IPS DF 19.7 (cell line): ENCODE measurements around the gene PRKCZ.

ENCODE experiments used
- DNase-seq: peaks from one replicate; pipeline ENCODE4 v3.0.0-alpha.2; 2013; ENCODE audit warnings: low read depth, low spot score

Gene PRKCZ

DNA sequence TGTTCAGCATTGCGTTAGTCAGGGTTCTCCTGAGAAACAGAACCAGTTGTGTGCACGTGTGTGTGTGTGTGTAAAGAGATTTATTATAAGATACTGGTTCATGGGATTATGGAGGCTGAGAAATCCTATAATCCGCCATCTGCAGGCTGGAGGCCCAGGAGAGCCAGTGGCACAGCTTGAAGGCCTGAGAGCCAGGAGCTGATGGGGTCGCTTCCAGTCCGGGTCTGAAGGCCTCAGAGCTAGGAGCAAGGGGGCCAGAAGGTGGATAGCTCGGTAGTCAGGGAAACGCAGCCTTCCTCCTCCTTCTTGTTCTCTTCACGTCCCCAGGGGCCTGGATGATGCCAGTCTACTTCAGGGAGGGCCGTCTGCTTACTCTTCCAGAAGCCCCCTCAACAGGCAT is 106.7 kb downstream of the PRKCZ start:
- DNase-seq: no peak

DNA sequence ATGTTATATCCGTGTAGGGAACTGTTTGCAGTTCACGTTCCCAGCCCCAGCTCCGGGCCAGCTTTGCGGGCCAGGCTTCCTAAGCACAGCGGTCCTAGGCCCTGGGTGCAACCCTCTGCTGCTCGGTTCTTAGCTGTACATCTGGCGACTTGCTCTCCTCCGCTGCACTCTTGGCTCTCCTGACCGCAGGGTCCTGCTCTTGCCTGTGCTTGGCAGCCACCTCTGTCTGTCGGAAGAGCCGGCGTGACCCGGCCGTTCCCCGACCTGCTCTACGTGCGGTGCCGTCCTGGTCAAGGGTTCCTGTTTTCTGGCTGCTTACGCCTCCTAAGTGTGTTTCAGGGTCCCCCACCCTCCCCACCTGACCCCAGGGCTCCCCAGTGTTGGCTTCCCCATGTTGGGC is 107.6 kb downstream of the PRKCZ start:
- DNase-seq: no peak

DNA sequence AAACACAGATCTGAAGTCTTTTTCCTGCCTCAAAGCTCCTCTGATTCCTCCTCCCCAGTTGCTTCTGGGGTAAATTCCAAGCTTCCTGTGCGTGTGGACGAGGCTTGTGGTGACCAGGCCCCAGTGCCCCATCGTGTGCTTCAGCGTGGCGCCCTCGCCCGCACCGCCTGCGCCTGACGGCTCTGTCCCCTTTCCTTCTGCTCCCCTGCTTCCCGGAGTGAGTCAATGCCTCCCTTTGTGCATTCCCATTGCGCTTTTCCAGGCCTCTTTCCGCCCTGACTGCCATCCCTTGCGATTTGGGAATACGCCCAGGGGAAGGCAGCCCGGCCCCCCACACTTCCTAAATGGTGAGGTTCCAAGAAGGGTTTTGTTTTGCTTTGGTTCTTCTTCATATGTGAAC is 108.1 kb downstream of the PRKCZ start:
- DNase-seq: no peak

DNA sequence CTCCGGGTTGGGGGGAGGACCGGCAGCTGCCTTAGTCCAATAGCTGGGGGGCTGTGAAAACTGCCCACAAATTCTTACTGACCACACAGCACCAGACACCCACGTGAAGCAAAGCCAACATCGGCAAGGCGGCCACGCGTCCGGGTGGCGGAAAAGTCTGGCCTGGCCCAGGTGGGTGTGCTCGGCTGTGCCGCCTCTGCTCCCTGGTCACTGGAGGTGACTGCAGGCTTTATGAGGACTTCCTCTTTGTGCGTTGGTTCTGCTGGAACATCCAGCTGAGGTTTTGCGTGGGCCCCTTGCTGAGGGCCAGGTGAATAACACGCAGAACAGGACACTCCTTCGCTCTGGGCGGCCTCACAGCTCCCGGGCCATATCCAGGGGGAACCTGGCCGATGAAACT is 108.9 kb downstream of the PRKCZ start:
- no peak for DNase-seq

DNA sequence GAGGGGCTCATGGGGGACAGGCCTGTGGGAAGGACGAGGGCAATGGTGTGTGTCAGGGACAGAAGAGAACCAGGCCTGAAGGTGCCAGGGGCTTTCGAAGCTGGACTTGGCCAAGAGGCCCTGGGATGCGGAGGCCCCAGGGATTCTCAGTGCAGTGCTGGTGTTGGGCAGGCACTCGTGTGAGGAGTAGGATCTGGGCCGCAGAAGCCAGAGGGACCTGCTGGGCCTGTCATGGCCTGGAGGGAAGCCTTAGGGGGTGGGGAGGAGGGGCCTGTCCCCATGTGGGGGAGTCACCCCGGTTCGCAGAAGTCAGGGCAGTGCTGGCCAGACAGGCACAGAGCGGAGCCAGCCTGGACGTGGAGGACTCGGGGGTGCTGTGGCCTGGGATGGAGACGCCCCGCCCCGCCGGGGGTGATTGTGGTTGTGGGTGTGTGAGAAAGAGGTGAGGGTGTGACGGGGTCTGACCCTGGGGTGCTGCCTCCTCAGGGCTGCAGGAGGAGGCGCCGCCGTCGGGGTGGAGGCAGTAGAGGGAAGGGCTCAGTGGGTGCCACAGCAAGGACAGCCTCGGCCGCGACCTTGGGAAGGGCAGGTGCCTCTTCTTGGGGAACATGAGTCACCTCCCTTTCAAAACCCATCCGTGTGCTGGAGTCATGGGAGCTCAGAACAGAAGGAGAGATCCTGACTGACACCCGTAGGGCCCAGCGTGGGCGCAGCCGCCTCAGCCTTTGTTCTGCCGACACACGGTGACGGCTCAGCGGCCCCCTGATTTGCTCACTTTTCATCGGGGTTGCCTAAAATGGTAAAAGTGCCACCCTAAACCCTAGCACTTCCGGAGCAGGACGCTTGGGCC is 110.5 kb downstream of the PRKCZ start:
- DNase-seq: no peak

DNA sequence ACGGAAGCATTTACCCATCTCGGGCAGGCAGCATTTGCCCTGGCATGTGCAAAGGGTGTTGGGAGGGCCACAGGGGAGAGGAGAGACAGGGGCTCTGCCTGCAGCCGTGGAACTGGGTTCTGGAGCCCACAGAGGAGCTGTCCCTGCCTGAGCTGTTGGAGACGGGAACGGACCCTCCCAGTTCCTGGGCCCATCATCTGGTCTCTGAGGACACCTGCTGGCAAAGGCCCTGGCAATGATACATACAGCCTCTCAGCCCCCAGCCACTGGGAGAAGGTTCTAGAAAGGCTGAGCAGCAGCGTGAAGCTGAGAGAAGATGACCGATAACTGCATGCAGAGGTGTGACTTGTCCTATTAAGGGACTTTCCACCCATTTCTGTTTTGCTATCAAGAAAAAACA is 113.0 kb downstream of the PRKCZ start:
- DNase-seq: no peak

DNA sequence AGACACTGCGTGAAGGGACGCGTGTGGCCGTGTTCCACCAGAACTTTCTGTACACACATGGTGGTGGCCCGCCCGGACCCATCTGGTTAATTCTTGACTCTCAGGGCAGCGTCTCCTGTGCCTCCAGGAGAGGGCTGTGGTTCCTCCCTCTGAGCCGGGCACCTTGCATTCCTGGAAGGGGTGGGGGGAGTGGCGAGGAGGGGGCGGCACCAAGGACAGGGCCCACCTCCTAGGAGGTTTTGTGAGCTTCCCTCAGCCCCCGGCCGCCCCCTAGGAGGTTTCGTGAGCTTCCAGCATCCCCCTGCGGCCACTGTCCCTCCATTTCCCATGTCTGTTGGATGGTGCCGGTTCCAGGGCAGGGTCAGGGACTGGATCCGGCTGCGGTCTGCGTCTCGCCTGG is 115.4 kb downstream of the PRKCZ start:
- DNase-seq: no peak

DNA sequence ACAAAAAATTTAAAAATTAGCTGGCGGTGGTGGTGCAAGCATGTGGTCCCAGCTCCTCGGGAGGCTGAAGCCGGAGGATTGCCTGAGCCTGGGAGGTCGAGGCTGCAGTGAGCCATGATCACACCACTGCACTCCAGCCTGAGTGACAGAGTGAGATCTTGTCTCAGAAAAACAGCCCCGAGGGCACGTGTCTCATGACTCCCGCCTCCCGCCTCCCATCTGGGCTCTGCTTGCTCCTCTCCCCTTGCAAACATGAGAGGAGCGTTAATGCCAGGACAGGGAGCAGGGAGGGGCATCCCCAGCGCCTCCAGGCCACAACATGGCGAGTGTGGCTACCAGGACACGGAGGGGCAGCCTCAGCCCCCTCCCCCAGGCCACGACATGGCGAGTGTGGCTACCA is 116.0 kb downstream of the PRKCZ start:
- no peak for DNase-seq

DNA sequence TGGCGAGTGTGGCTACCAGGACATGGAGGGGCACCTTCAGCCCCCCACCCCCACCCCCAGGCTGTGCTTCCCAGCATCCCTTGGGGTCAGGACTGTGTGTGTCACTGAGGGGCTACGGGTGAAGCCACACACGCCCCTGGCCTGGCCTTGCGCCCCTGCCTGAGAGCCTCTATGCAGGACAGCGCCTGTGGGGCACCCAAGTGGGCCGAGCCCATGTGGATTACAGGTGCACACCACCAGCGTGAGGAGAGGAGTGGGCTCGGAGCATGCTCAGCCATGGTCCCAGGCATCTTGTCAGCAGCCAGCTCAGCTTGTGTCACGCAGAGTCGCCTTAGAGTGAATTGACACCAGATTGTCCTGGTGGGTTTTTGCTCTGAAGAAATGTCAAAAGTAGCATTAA is 116.5 kb downstream of the PRKCZ start:
- no peak for DNase-seq

DNA sequence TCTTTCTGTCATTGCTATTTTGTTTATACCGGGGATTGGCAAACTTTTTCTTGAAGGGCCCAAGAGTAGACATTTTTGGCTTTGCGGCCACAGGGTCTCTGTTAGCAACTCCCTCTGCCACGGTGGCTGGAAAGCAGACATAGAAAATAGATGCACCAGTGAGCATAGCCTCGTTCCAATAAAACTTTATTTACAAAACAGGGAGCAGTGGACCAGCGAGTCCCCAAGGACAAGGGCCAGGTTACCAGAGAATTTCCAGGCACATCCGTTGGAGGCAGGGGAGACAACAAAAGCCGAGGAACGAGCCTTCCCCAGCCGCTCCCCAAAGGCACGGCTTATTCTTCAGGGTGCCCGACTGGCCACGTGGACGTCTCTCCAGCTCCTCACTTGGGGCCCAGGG is 117.9 kb downstream of the PRKCZ start:
- no peak for DNase-seq

DNA sequence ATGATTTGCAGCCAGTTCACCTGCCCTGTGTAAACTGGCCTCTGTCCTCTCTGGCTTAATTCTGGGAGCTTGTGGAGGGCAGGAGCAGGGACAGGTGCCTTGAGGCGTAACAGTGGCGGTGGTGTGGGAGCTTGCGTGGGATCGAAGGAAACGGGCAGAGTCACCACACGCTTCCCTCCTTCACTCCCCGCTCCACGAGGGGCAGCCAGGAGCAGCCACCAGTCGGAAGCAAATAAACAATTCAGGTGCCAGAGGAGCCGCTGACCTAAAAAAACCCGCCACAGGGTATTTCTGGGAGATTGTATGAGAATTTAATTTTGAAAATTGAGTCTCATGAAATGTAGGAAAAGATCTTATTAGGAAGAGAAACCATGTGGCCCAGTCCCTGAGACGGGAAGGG is 118.3 kb downstream of the PRKCZ start:
- DNase-seq: no peak

DNA sequence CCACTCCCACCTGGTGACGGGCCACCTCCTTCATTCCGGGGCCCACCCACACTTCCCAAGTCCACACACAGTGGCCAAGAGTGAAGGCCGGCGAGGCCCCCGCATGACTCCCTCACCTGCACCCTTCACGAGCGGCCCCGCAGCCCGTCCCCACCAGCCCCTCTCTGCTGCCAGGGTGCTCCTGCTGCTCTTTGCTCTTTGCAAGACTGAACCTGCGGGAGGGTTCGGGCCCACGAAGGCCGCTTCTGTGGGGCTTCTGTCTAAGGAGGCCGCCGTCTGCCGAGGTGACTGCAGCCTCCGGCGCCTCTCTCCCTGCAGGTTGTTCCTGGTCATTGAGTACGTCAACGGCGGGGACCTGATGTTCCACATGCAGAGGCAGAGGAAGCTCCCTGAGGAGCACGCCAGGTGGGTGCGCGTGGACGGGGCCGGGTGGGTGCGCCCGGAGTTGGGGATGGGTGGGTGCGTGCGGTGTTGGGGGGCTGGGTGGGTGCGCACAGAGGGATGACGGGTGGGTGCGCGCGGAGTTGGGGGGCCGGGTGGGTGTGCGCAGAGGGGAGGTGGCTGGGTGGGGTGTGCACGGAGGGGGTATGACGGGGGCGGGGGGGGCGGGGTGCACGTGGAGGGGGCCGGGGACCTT is 119.1 kb downstream of the PRKCZ start:
- no peak for DNase-seq

DNA sequence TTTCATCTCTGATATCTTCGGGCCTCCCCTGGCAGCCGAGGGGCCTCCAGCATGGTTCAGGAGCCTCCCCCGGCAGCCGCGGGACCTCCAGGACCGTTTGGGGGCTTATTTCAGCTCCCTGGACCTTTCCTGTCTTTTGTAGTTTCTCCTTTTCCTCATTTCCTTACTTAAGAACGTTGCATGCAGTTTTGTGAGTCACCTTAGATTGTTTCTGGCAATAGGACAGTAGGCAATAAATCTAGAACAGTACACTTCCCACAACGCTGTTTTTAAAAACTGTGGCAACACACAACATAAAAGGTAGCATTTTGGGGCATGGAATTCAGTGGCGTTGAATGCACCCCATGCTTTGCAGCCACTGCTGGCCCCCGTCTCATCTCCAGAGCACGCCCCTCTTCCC is 120.0 kb downstream of the PRKCZ start:
- no peak for DNase-seq

DNA sequence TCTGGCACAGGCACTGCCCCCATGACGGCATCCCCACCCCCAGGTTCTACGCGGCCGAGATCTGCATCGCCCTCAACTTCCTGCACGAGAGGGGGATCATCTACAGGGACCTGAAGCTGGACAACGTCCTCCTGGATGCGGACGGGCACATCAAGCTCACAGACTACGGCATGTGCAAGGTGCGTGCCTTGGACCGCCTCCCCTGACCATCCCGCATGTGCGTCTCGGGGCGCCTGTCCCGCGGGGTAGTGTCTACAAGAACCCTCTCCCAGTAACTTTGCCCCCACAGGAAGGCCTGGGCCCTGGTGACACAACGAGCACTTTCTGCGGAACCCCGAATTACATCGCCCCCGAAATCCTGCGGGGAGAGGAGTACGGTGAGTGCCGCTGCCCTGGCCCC is 121.8 kb downstream of the PRKCZ start:
- no peak for DNase-seq

DNA sequence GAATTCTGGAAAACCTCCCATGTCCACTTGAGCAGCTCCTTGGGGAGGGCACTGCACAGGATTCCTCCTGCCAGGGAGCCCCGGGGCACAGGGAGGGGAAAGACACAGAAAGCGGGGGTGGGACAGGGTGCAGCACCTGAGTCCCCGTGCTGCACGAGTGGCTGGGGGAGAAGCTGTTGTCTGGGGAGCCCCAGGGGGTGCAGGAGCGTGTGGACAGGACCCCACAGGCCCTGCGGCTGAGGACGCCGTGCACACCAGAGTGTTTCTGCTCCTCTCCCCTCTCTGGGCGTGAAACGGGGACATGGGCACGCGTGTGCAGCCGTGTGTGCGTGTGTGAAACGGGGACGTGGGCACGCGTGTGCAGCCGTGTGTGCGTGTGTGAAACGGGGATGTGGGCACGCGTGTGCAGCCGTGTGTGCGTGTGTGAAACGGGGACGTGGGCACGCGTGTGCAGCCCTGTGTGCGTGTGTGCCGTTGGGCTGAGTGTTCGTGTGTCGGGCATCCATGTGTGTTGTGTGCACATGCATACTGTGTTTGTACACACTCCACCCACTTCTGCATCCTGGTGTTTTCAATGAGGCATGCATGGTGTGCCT is 122.4 kb downstream of the PRKCZ start:
- DNase-seq: no peak

DNA sequence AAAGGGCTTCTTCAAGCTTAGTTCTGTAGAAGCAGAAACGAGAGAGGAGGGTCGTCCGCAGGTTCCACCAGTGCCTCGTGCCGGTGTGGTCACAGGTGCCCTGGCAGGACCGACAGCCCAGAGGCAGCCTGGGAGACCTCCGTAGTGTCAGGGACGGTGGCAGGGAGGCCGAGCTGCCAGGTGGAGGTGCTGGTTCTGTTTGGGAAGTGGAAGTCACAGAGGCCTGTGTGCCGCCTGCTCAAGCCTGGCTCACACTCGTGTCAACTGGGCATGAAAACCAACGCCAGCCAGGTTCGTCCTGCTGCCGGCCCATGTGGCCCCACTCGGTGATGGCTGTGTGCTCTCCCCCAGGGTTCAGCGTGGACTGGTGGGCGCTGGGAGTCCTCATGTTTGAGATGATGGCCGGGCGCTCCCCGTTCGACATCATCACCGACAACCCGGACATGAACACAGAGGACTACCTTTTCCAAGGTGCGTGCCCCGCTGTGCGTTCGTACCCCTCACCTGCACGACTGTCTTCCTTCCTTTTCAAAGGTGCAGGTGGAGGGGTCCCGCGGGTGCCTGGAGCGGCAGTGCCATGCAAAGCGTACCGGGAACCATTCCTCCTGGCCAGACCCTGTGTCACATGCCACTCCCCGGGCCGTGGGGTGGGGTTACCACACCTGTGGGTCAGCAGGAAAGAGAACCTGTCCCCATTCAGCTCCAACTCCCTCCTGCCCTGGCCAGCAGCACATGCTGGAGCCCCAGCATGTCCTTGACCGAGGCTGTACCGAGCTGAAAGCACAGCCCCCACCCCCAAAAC is 123.5 kb downstream of the PRKCZ start:
- DNase-seq: no peak

DNA sequence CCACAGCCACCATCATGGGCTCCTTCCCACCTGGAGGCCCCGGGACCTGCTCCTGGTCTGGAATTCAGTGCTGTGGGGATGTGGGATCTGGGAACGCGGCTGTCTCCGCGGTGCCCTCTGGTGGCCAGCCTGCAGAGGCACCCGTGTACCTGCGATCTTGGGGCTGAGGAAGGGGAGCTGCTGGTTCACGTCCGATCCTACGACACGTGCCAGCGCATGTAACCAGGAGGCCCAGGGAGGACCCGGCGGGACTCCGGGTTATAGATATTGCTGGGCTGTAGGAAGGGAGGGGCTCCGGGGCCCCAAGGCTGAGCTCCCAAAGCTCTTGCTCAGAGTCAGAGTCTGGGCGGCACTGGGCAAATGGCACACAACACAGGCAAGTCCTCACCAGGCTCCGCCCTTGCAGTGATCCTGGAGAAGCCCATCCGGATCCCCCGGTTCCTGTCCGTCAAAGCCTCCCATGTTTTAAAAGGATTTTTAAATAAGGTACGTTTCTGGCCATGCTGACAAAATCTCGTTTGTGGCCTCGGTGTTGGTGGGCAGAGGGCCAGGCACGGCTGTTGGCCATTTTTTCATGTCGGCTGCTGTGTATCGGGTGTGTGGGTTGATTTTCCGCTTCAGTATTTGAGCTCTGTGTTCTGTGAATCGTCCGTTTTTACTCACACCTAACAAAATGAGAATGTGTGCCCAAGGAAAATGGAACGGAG is 124.3 kb downstream of the PRKCZ start:
- DNase-seq: no peak

DNA sequence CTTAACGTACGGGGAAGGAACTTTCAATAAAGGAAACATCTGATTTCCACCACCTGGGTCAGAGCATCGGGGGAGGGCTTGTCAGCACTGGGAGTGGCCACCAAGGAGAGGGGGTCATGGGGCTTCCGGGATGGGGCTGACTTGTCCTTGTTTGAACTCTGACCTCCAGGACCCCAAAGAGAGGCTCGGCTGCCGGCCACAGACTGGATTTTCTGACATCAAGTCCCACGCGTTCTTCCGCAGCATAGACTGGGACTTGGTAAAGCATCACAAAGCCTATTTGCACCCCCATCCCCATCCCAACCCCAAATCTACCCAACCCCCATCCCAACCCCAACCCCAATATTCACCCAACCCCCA is 124.8 kb downstream of the PRKCZ start:
- DNase-seq: no peak

DNA sequence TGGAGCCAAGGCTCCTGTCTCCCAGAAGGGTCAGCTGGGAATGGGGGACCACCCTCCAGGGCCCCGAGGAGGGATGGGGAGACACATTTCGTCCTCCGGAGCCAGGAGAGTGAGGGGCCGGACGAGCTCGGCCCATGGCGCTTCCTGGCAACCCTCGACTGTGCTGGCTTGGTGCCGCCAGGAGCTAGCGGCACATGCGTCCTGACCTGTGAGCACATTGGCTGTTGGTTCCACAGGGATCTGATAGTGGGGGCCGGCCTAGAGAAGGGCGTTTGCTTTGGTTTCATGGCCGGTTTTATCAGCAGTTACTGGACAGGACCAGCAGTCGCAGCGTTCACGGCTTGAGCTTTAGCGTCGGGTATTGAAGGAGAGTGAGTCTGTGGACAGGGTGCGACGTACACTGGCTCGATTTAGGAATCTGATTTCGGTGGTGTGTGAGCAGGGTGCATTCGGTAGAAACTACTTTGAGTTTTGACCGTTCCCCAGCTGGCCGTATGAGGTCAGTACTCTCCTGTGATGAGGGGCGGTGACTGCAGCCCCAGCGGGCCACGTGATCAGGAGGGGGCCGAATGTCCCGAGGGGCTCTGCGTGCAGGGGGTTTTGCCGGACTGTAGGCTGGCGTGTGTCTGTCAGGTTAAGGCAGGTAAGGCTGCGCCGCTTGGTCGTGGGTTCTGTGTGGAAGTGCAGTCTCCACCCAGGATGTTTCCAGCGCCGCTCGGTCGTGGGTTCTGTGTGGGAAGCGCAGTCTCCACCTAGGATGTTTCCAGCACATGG is 125.7 kb downstream of the PRKCZ start:
- DNase-seq: no peak

DNA sequence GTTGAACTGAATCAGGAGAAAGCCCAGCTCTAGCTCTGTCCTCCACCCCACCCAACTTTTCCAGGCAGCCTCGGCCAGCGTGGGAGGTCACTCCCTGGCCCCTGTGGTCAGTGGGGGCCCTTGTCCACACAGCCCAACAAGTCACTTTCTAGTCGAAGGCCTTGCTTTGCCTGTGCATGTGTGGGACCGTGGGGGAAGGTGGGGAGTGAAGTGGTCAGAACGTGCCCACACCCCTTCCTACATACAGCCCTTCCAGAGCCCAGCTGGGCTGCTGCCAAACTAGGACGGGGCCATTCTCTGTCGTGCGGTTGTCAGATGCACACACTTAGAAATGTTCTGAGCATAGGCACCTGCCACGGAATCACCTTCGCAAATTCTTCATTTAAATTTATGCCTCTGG is 126.4 kb downstream of the PRKCZ start:
- DNase-seq: no peak

DNA sequence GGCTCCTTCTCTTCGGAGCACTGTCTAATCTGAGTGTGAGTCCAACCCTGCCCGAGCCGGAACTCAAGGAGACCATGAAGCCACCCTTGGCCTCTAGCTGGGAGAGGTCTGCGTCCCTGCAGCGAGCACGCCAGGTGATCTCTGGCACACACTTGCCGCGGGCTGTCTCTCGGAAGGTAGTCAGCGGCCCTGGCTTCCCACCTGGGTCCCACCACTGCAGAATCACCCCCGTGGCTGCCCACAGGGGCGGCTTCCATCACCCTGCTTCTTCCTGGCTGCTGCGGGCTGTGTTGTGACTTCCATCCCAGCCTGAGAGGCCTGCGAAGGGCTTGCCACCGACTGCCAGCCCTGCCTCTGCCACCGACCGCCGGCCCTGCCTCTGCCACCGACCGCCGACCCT is 127.3 kb downstream of the PRKCZ start:
- no peak for DNase-seq
